ENCODE results near the gene TAS2R9.
"Not testable (repeated sequence)": the region's sequence is repeated elsewhere in the genome, so short reads cannot be mapped to it uniquely, and the experiment has no call there.

The TAS2R9 gene

GRCh38 chr12:10810068-10810467 is at the start of gene TAS2R9:
TAS2R9 (minus strand) TSS chr12:10810168; CDS start chr12:10810075, 93 bp downstream.
- no peak for DNase-seq (ENCODE audit: low read depth)

GRCh38 chr12:10855807-10856206 is 45.8 kb upstream of the TAS2R9 start:
- no peak for DNase-seq (ENCODE audit: low read depth)

- DNase-seq (ENCODE audit: low read depth): no peak
Measured at GRCh38 chr12:10853776-10854175, 43.8 kb upstream of the TAS2R9 start.

GRCh38 chr12:10851243-10851858 is 41.4 kb upstream of the TAS2R9 start:
- no peak for DNase-seq (ENCODE audit: low read depth)

DNA sequence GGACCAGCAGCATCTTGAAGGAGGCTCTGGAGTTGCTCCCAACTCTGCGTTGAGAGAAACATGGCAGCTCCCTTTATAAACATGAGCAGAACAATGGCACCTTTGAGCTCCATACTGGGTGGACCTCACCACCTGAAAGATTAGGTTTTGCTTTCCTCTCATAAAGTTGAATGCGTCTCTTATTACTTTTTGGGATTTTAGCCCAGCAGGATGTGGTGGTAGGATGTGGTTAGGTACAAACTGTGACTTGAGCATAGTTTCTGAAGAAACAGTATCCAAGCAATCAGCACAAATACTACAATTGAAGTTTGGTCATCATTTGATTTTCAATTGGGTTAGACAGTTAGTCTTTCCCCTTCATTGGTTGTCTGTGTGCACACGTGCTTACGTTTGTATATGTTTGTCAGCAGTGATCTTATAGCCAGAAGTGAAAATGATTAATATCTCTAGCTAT is 39.5 kb upstream of the TAS2R9 start, which contains the start of gene PRR4:
Gene PRR4 (minus strand): TSS at position 51 of the 454 bp plus-strand sequence. CDS start 38 bp downstream, at position 13.
- no peak for DNase-seq (ENCODE audit: low read depth)

- no peak for DNase-seq (ENCODE audit: low read depth)
Measured at GRCh38 chr12:10847744-10848143, 37.8 kb upstream of the TAS2R9 start.

- DNase-seq (ENCODE audit: low read depth): no peak
Measured at GRCh38 chr12:10842862-10843261, 32.9 kb upstream of the TAS2R9 start.

DNA sequence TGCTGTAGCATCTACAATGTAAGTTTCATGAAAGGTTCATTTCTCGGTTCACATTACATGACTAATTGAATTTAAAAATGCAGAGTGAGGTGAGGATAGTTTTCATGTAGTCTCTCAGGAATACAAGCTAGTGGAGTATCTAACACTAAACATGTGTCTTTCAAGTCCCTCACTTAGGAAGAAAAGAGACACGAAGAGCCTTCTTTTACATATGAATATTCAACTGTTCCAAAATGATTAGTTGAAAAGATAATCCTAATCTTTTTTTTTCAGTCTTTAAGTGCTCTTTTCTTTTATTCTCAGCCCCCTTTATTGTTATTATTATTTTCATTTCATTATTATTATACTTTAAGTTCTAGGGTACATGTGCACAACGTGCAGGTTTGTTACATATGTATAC is 28.5 kb upstream of the TAS2R9 start:
- DNase-seq (ENCODE audit: low read depth): no peak

DNA sequence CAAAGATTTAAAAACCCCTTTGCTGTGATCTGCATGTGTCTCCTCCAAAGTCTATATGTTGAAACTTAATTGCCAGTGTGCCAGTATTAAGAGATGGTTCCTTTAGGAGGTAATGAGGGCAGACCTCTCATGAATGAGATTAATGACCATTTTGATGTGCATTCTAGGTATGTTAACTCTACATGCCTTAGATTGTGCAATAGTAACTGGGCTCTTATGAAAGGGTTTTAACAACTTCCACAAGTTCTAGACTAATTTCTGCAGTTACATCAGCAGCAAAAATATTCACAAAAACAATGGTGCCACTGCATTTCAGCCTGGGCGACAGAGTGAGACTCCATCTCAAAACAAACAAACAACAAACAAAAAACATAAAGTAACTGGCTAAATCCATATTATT is 20.0 kb upstream of the TAS2R9 start:
- DNase-seq (ENCODE audit: low read depth): no peak

DNA sequence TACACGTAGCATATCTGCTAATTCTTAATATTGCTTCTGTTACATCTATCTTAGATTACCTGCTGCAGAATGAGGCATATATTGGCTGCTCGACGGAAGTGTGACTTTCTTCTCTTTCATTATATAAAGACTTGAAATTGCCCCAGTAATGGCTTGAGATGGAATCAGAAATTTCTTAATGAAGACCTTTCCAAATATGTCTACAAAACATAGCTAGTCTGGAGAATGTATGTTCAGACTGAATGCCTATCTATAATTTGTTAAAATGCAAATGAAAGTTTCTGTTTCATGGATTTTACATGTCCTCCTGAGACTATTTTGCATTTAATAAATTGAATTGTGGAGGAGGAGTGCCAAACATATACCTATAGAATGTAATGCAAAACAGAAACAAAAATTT is 16.3 kb upstream of the TAS2R9 start, which contains the start of gene TAS2R10:
Gene TAS2R10 (minus strand): TSS at position 101 of the 400 bp plus-strand sequence. CDS start 89 bp downstream, at position 12.
- DNase-seq (ENCODE audit: low read depth): no peak

DNA sequence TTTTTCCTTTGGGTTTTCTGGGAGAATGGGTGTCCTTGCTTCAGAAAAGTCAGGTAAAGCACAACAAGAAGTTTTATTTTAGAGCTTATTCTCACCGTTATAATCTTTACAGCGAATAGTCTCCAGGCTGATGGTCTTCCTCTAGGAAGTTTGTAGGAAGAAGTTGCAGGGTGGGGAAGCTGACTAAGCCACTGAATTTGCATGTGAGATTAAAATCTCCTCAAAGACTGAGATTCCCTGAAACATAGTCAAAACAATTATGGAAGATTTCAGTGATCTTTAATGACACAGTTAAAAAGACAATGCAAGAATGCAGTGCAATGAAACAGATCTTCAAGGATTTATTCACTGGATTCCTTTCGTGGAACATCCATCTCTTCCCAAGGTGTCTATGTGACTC is 15.0 kb upstream of the TAS2R9 start:
- no peak for DNase-seq (ENCODE audit: low read depth)

DNA sequence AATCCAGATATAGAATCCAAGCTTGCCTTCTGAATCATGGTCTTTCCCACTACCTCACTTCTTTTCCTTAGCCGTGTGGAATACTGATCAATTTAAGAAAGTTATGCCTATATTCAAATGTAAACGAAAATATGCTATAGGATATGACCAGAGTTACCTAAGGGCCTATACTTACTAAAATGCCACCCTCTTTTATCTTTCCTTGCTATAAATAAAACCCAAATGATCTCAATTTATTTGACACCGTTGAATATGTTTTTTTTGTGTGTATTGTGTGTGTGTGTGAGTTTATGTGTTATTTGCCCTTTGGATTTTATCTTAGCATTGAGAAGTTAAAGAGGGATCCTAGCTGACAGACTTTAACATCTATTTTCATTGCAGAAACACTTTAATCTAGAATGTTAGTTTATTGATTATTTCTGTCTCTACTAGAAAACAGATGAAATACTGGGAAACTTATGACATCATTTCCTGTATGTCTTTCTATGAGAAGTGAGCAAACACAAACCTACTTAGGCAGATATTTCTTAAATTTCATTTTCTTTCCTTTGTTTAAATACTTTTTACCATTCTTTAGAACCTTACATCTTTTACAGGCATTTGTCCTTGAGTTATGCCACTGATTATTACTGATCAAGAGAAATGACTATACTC is 2.0 kb upstream of the TAS2R9 start:
- no peak for DNase-seq (ENCODE audit: low read depth)

DNA sequence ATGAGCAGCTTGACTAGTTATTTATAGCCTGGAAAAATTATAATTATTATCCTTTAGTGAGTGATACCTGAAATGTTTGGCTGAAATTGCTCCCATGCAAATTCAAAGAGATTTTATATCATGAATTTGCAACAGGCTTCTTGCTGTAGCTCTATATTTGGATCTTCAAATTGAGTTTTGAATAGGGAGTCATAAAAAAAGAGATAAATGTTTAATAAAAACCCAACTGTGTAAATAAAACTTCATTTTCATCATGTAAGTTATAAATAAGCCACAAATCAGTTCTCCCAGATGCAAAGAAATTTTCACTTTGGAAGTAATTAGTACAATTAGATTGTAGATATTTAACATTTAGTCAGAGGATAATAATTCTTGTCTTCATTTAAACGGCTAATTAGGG is 2.8 kb downstream of the TAS2R9 start, which contains the start of gene TAS2R8:
Gene TAS2R8 (minus strand): TSS at position 101 of the 400 bp plus-strand sequence. CDS start 306 bp downstream, outside the sequence.
- no peak for DNase-seq (ENCODE audit: low read depth)

GRCh38 chr12:10802587-10802986 is 7.4 kb downstream of the TAS2R9 start, which contains the start of gene TAS2R7:
TAS2R7 (minus strand) TSS chr12:10802627; CDS start chr12:10802570, 57 bp downstream.
- DNase-seq (ENCODE audit: low read depth): no peak

DNA sequence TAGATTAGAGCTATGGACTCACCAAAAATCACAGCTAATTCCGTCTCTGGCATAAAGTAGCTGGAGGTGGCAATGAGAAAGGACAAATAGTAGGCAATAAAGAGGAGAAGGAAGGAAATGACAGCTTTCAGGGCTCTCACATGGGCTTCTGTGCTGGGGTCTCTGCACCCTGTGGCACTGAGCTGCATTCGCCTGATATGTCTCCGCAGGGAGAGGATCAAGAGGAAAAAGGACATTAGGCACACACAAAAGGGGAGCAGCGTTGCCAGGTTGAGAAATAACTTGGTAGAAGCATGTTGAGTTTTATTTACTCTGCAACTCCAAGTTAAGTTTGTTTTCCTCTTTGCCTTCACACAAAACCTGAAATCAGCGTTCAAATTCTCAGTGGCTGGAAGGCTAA is 8.2 kb downstream of the TAS2R9 start:
- DNase-seq (ENCODE audit: low read depth): no peak

- DNase-seq (ENCODE audit: low read depth): no peak
Measured at GRCh38 chr12:10794222-10794621, 15.7 kb downstream of the TAS2R9 start.

DNA sequence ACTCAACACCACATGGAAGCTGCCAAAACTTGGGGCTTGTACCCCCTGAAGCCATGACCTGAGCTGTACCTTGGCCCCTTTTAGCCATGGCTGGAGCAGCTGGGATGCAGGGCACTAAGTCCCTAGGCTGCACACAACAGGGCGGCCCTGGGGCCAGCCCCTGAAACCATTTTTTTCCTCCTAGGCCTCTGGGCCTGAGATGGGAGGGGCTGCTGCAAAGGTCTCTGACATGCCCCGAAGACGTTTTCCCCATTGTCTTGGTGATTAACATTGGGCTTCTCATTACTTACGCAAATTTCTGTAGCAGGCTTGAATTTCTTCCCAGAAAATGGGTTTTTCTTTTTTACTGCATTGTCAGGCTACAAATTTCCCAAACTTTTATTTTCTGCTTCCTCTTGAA is 18.2 kb downstream of the TAS2R9 start:
- not testable (repeated sequence) for DNase-seq (ENCODE audit: low read depth)

DNA sequence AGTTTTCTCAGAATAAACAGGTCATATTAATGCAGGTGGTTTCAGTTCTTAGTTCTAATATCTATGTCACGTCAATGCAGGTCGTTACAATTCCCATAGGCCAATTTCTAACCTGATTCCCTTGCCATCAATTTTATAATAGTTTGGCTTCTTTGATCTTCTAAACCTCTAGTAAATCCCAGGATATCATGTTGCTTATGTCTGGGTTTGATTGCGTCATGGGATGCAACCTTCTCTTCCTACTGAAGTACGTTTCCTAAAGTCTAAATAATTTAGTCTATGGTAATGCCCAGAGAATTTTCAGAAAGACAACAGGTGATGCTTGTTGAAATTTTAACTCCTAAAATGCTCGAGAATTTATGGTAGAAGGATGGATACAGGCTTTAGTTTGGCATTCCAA is 26.7 kb downstream of the TAS2R9 start:
- no peak for DNase-seq (ENCODE audit: low read depth)

- DNase-seq (ENCODE audit: low read depth): no peak
Measured at GRCh38 chr12:10779103-10779502, 30.9 kb downstream of the TAS2R9 start.

- DNase-seq (ENCODE audit: low read depth): no peak
Measured at GRCh38 chr12:10771132-10771733, 38.7 kb downstream of the TAS2R9 start.

DNA sequence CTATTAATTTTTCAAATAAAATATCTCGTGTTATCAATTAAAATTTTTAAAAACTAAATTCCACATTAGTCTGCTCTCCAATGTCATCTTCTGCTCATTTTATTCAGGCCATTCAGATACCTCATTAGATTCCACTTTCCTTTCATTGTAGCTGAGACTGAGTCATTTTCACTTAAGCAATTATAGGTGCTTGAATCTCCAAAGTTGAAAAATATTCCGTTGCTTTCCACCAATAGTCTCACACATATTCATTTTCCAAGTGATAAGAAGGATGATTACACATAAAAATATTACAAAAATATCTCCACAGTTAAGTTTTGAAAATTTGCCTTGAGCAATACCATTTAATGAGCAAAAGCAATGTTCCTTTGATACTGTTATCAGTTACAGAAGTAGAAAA is 50.3 kb downstream of the TAS2R9 start:
- no peak for DNase-seq (ENCODE audit: low read depth)
